HCT116 (cell line): ENCODE measurements around the gene SLC22A6. TPM values are rescaled to one million over a fixed set of nuclear protein-coding genes. Genes with fewer than 3 reads are reported as not detected.

Source experiments
- ATAC-seq: fragments of 200-7000 bp; cut with Tn5 transposase; 2 replicates; pipeline ENCODE4 v1.9.1; 2020; ENCODE audit warnings: mild to moderate bottlenecking, moderate library complexity
- BruUV-seq: library from RNA; stranded (reverse); fragments of 400-500 nt; replicated peaks from 2 replicates; lab custom pipeline; 2021; lab: Mats Ljungman, UMichigan
- CTCF ChIA-PET: fragments of 300-600 bp; sonication (Branson Sonifier 250); formaldehyde crosslinking; loops from one replicate; lab custom pipeline; 2021; ENCODE audit warnings: antibody characterized with exemption; lab: Charles Lee
- POLR2A ChIA-PET: fragments of 300-600, 350-600 bp; sonication (Branson Sonifier 250); formaldehyde crosslinking; loops from one replicate; lab custom pipeline; 2021; ENCODE audit warnings: antibody characterized with exemption; lab: Charles Lee
- RAD21 ChIA-PET, 2 experiments: fragments of 300-600 bp; sonication (Branson Sonifier 250); formaldehyde crosslinking; loops; one replicate each; lab custom pipeline; 2023; ENCODE audit warnings: low total read pairs in 2 of 2; ENCODE audit not compliant: uncharacterized antibody in 2 of 2, unreplicated experiment in 2 of 2, low non-redundant PET in 1 of 2; lab: Charles Lee
- DNase-seq: peaks from one replicate; pipeline ENCODE4 v3.0.0-alpha.2; 2010; ENCODE audit warnings: low read depth, low spot score
- H2AFZ ChIP-seq: fragments of 200-600 bp; shearing (Covaris generic), sonication (generic); 2 replicates; pipeline ENCODE4 v1.6.1; 2017; ENCODE audit warnings: low read depth, mixed run types, mixed read lengths, antibody characterized with exemption, low read length; ENCODE audit not compliant: poor library complexity, severe bottlenecking
- H3K27ac ChIP-seq: 2 replicates; pipeline ENCODE4 v1.5.1; 2012; ENCODE audit warnings: low read depth, low read length
- H3K27me3 ChIP-seq: fragments of 200-600 bp; sonication (generic); 2 replicates; pipeline ENCODE4 v1.6.1; 2016; ENCODE audit warnings: mixed run types, low read length, mixed read lengths; ENCODE audit not compliant: insufficient read depth
- H3K36me3 ChIP-seq, 2 experiments: fragments of 200-500 bp in 1 of 2; fragments of 200-600 bp in 1 of 2; sonication (Bioruptor generic) in 1 of 2; sonication (generic) in 1 of 2; 2 replicates each; pipeline versions ENCODE4 v1.5.1 to v1.6.1; 2014 to 2016; ENCODE audit warnings: low read length in 2 of 2, inconsistent platforms in 1 of 2, mixed read lengths in 1 of 2, mixed run types in 1 of 2; ENCODE audit not compliant: insufficient read depth in 2 of 2, control insufficient read depth in 1 of 2
- H3K4me1 ChIP-seq, 2 experiments: fragments of 200-600 bp in 1 of 2; sonication (generic) in 1 of 2; 2 replicates each; pipeline versions ENCODE4 v1.5.1 to v1.6.1; 2012 to 2017; ENCODE audit warnings: low read length in 2 of 2, inconsistent platforms in 1 of 2, mild to moderate bottlenecking in 1 of 2, mixed read lengths in 1 of 2, mixed run types in 1 of 2, moderate library complexity in 1 of 2; ENCODE audit not compliant: insufficient read depth in 2 of 2, control insufficient read depth in 1 of 2
- H3K4me2 ChIP-seq: fragments of 200-600 bp; sonication (generic); 2 replicates; pipeline ENCODE4 v1.6.1; 2017; ENCODE audit warnings: mixed run types, low read length, mixed read lengths
- H3K4me3 ChIP-seq, 2 experiments: fragments of 200-600 bp in 1 of 2; sonication (generic) in 1 of 2; replicated peaks in 1 of 2; 2 replicates each; pipeline ENCODE4 v1.5.1; 2011 to 2016; ENCODE audit warnings: low read length in 2 of 2, control low read depth in 1 of 2, low read depth in 1 of 2, mild to moderate bottlenecking in 1 of 2, mixed read lengths in 1 of 2, mixed run types in 1 of 2
- H3K79me2 ChIP-seq: fragments of 200-600 bp; sonication (generic); 2 replicates; pipeline ENCODE4 v1.6.1; 2017; ENCODE audit warnings: mild to moderate bottlenecking, mixed run types, low read length, moderate library complexity, mixed read lengths; ENCODE audit not compliant: insufficient read depth
- H3K9ac ChIP-seq: fragments of 200-600 bp; sonication (generic); 2 replicates; pipeline ENCODE4 v1.6.1; 2016; ENCODE audit warnings: low read length, mixed read lengths
- H3K9me2 ChIP-seq: fragments of 200-600 bp; sonication (generic), shearing (Covaris generic); 2 replicates; pipeline ENCODE4 v1.6.1; 2017; ENCODE audit warnings: mixed run types, mild to moderate bottlenecking, moderate library complexity; ENCODE audit not compliant: insufficient read depth
- H3K9me3 ChIP-seq, 2 experiments: fragments of 200-500 bp in 1 of 2; fragments of 200-600 bp in 1 of 2; sonication (Bioruptor generic) in 1 of 2; sonication (generic) in 1 of 2; 2 replicates each; pipeline ENCODE4 v1.6.1; 2014 to 2017; ENCODE audit warnings: low read length in 2 of 2, mixed read lengths in 2 of 2, inconsistent platforms in 1 of 2, low read depth in 1 of 2, mild to moderate bottlenecking in 1 of 2, mixed run types in 1 of 2, moderate library complexity in 1 of 2; ENCODE audit not compliant: control insufficient read depth in 1 of 2, insufficient read depth in 1 of 2
- H4K20me1 ChIP-seq: fragments of 200-600 bp; sonication (generic), shearing (Covaris generic); 2 replicates; pipeline ENCODE4 v1.6.1; 2017; ENCODE audit warnings: mixed run types, mild to moderate bottlenecking, moderate library complexity; ENCODE audit not compliant: insufficient read depth
- ATF3 ChIP-seq: IDR thresholded peaks from 2 replicates; pipeline ENCODE4 v1.6.1; 2012
- CBX3 ChIP-seq: IDR thresholded peaks from 2 replicates; pipeline ENCODE4 v1.6.1; 2012; ENCODE audit warnings: low read depth
- CEBPB ChIP-seq: IDR thresholded peaks from 2 replicates; pipeline ENCODE4 v1.6.1; 2012; ENCODE audit warnings: low read depth
- CTCF ChIP-seq, 3 experiments: fragments of 200-600 bp in 1 of 3; sonication (generic) in 1 of 3; IDR thresholded peaks in 2 of 3; conservative IDR thresholded peaks in 1 of 3; 2 replicates each; pipeline ENCODE4 v1.5.1; 2012 to 2017; ENCODE audit warnings: low read depth in 2 of 3, low read length in 2 of 3, antibody characterized with exemption in 1 of 3, borderline replicate concordance in 1 of 3, control low read depth in 1 of 3, mild to moderate bottlenecking in 1 of 3, mixed read lengths in 1 of 3, mixed run types in 1 of 3, moderate library complexity in 1 of 3; ENCODE audit not compliant: insufficient read depth in 1 of 3
- EGR1 ChIP-seq: IDR thresholded peaks from 2 replicates; pipeline ENCODE4 v1.6.1; 2012; ENCODE audit warnings: low read depth
- EZH2 ChIP-seq: fragments of 200-600 bp; sonication (generic); IDR thresholded peaks from 2 replicates; pipeline ENCODE4 v1.6.1; 2017; ENCODE audit warnings: antibody characterized with exemption, mixed run types
- EZH2phosphoT487 ChIP-seq: fragments of 200-600 bp; IDR thresholded peaks from 2 replicates; pipeline ENCODE4 v1.6.1; 2018; ENCODE audit warnings: antibody characterized with exemption, borderline replicate concordance
- JUND ChIP-seq: IDR thresholded peaks from 2 replicates; pipeline ENCODE4 v1.6.1; 2012
- MAX ChIP-seq: IDR thresholded peaks from 2 replicates; pipeline ENCODE4 v1.6.1; 2012
- POLR2A ChIP-seq: IDR thresholded peaks from 2 replicates; pipeline ENCODE4 v1.7.0; 2011; ENCODE audit warnings: borderline replicate concordance; ENCODE audit not compliant: insufficient read depth, insufficient read length; ENCODE audit errors: extremely low read depth
- POLR2AphosphoS5 ChIP-seq: IDR thresholded peaks from 2 replicates; pipeline ENCODE4 v1.6.1; 2011; ENCODE audit warnings: mild to moderate bottlenecking, low read depth, low read length, moderate library complexity
- RAD21 ChIP-seq: IDR thresholded peaks from 2 replicates; pipeline ENCODE4 v1.6.1; 2012; ENCODE audit warnings: low read depth, mild to moderate bottlenecking
- REST ChIP-seq: IDR thresholded peaks from 2 replicates; pipeline ENCODE4 v1.6.1; 2012; ENCODE audit warnings: low read depth
- SRF ChIP-seq: IDR thresholded peaks from 2 replicates; pipeline ENCODE4 v1.6.1; 2012; ENCODE audit warnings: low read depth
- ZBTB33 ChIP-seq: IDR thresholded peaks from 2 replicates; pipeline ENCODE4 v1.6.1; 2011; ENCODE audit warnings: mild to moderate bottlenecking, low read length, moderate library complexity; ENCODE audit not compliant: insufficient replicate concordance; ENCODE audit errors: extremely low read depth
- ZNF274 ChIP-seq: fragments of 200-500 bp; sonication (Bioruptor generic); IDR thresholded peaks from 2 replicates; pipeline ENCODE4 v1.6.1; 2014; ENCODE audit warnings: mild to moderate bottlenecking, low read depth, low read length, inconsistent platforms
- intact Hi-C: fragments of 100-400 bp; cut with micrococcal nuclease; formaldehyde crosslinking; loops from 2 replicates; pipeline ENCODE4 v1.10.0; 2022
- total RNA-seq: library from RNA; stranded (reverse); gene quantifications from one replicate; pipeline ENCODE4 v1.2.1, GENCODE V29; 2021; ENCODE audit not compliant: unreplicated experiment

Gene SLC22A6
- total RNA-seq, 1 experiment from 2014 or later = not detected

GRCh38 chr11:63014408-63015055 is 29.8 kb upstream of the SLC22A6 start (continued):
- TF ChIP-seq ZBTB33 (no peak), EGR1 (no peak), SRF (no peak)

- Histone ChIP-seq H3K36me3 (no peaks in the 10 kb centered on the region), H3K4me2 (no peak overlapping the region), H3K27ac (no peak overlapping the region), H3K9me2 (no peaks in the 10 kb centered on the region), H3K79me2 (no peaks in the 10 kb centered on the region), H4K20me1 (no peaks in the 10 kb centered on the region), H3K9ac (no peak overlapping the region), H3K27me3 (no peaks in the 10 kb centered on the region), H3K4me3 (no peak overlapping the region), H2AFZ (no peak overlapping the region), H3K9me3 (no peaks in the 10 kb centered on the region), H3K4me1 (peaks cover 6 to 9% of the 10 kb centered on the region in 2 experiments)
- intact Hi-C loops = no loop called here
- CTCF ChIA-PET = no interaction called here
- TF ChIP-seq EZH2 (no peak), SRF (no peak), CBX3 (no peak), CTCF (IDR thresholded peaks at IDR 0.05 in 2 of 3, conservative IDR thresholded peaks at IDR 0.05 in 1 of 3; ENCODE audit: borderline replicate concordance in 1 of 3, insufficient read depth in 1 of 3, low read depth in 2 of 3, low read length in 2 of 3) (no peak), MAX (no peak), POLR2AphosphoS5 (no peak), CEBPB (no peak), RAD21 (no peak), POLR2A (no peak), REST (no peak), JUND (no peak), EZH2phosphoT487 (no peak), ATF3 (no peak), ZNF274 (no peak)
- no TSS peak for BruUV-seq
- RAD21 ChIA-PET = no interaction called here
- no peak for DNase-seq
- no peak for ATAC-seq
- POLR2A ChIA-PET = no interaction called here
Measured at GRCh38 chr11:63012839-63013238, 28.1 kb upstream of the SLC22A6 start.
